HuH-7.5 (cell line): ENCODE results near the gene ABHD11.
A peak's percentile ranks its signal among the peaks of the same experiment; 100 is the strongest.
"Not testable (repeated sequence)": the region's sequence is repeated elsewhere in the genome, so short reads cannot be mapped to it uniquely, and the experiment has no call there.

Experiments
- DNase-seq: peaks from one replicate; pipeline ENCODE4 v3.0.0; 2011; ENCODE audit warnings: low spot score

ABHD11 gene

DNA sequence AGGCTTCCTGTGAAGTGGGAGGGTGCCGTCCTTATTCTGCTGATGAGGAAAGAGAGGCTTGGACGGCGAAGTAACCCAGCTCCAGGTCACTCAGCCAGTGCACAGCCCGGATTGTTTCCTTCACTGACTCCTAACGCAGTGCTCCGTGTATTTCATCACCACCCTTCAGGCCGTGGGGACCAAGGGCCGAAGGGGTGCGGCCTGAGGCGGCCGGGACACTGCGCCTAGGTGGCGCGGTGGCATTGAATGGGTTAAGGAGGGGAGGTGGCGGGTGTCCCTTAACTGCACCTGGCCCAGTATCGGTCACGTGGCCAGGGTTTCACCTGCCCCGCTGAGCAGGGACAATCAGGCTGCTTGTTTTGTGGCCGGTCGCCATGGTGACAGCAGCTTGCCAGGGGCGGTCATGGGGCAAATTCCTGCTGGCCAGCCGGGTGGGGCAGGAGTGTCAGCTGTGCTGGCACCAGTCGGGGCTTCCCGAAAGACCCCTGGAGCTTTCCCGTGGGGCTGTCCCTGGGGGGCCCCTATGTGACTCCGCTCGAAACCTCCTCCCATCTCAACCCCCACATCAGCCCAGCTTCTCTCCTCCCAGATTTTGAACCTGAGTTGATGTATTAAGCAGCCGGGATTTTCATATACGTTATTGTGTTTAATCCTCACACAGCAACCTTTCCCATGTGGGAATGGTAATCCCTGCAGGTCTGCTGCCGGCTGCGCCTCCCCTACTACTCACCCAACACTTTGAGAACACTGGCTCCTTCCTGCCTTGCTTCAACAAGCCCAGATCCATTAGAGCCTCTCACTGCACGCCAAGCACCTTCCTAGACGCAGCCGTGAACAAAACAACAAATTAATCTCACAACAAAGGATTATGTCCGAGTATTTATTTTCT is 4.4 kb upstream of the ABHD11 start:
- DNase-seq = peak; percentile 67

DNA sequence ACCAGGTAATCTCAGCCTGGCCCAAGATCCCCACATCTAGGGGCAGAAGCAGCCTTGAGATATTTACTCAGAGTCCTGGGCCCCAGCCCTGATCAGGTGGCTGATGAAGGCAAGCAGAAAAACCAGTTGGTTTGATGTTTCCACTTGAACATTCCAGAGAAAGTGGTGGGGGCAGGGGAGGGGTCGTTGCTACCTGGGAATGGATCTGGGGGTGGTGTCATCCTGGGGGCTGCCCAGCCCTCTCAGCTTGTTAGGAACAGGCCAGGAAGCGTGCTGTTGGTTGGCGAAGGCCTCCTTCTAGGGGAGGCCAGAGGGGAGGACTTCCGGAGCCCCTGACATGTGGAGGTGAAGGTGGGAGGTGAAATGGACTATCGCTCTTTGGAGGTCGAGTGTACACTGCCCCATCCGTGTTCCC is 3.7 kb upstream of the ABHD11 start:
- DNase-seq = no peak

DNA sequence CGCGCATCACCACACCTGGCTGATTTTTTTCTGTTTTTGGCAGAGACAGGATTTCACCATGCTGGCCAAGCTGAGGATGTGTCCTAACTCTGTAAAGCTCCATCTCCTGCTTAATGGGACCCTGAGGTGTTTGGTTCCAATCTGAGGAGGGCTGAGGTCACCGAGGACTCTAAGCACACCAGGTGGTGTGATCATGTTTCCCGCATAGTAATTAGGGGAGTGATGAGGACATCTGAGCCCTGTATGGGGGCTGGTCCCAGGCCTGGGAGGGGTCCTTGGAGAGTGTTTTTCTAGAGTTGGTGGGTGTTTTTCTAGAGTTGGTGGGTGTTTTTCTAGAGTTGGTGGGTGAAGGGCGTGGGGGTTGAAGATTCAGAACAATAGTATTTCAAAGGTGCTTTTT is 3.0 kb upstream of the ABHD11 start:
- DNase-seq = no peak

DNA sequence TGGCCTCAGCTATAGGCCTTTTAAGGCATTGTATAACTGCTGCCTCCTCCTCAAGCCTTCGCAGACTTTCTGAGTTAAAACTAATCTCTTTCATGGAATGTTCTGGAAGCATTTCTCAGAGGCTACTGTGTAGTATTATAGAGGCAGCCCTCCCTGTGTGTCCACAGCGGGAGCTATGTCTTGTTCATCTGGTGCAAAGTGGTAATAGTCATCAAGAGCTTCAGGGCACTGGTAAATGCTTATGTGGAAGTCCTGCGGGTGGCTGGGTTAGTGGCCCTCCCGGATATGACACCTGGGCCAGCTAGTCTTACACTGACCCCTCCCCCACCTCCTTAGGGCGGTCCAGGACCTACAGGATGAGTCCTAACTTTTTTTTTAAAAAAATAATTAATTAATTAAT is 2.2 kb upstream of the ABHD11 start:
- no peak for DNase-seq

DNA sequence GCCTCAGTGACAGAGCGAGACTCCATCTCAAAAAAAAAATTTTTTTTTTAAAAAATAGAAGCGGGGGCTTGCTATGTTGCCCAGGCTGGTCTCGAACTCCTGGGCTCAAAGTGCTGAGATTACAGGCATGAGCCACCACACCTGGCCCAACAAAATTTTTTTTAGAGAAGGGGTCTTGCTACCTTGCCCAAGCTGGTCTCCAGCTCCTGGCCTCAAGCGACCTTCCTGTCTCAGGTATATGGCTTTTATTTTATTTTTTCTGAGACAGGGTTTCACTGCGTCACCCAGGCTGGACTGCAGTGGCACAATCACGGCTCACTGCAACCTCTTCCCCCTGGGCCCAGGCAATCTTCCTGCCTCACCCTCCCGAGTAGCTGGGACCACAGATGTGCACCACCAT is 1.6 kb upstream of the ABHD11 start:
- no peak for DNase-seq

DNA sequence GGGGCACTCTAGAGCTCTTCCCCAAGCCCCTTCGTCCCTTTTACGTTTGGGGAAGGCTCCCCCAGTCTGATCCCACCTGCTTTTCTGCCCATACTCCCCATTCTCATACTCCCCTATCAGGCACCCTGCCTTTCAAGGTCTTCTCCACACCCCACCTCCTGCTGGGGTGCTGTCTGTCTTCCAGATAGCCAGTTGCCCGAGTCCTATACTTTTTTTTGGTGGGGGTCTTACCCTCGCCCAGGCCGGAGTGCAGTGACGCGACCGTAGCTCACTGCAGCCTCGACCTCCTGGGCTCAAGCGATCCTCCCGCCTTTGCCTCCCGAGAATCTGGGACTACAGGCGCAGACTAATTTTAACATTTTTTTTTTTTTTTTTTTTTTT is 775 bp upstream of the ABHD11 start:
- DNase-seq = no peak

DNA sequence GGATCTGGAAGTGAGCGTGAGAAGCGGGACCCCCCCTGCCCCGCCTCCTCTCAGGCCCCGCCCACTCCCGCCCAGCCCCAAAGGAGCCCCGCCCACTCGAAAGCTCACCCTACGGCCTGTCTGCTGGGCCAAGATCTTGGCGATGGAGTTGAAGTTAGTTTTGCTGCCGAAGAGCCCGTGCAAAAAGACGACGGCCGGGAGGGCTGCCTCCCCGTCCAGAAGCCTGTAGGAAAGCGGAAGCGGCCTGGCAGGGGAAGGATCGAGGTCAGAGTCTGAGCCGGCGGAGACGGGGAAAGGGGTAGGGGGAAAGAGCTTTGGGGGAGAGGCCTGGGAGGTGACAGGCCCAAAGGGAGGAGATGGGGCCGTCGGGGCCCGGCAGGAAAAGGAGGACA is 386 bp downstream of the ABHD11 start:
- DNase-seq = peak; percentile 61

DNA sequence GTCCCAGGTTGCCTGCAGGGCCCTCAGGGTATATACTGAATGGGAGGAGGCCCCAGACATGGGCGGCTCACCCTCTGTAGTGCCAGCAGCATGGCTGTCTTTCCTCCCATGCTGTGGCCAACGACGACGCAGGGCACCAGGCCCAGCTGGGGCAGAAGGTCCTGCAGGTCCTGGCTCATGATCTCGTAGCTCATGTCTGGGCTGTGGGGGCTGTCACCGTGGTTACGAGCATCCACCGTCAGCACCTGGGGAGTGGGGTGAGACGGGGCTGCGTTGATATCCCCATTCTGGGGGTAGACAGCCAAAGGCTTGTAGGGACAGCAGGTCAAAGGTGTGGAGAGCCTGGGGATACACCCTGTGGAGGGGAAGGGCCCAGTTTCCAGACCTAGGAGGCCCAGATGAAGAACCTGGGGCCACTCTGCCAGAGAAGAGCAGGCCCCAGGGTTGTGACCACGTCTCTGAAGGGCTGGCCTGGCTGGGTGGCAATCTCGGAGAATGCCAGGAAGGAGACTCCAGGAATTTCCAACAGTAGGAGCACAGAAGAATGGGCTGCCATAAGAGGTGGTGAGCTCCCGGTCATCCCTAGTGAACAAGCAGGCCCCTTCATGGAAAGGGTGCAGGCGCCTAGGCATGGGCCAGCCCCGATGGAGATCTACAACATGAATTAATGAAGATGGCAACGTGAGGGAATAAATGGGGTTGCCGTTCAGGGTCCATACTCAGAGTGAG is 947 bp downstream of the ABHD11 start:
- no peak for DNase-seq

DNA sequence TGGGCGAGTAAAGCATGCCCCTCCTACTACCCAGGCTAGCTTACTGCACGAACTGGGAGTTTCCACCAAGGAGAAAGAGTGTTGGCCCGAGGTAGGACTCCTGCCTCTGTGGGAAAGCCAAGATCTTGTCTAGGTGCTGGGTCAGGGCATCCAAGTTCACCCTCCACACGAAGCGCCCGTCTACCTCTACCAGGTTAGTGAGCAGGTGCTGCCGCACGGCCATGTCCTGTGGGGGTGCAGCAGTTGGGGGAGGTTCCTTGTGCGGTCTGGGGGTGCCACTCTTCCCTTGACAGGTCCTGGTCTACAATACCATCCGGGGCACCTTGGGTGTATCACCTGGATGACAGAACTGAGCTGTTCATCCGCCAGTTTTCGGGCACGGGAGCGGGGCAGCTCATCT is 1.7 kb downstream of the ABHD11 start:
- no peak for DNase-seq

DNA sequence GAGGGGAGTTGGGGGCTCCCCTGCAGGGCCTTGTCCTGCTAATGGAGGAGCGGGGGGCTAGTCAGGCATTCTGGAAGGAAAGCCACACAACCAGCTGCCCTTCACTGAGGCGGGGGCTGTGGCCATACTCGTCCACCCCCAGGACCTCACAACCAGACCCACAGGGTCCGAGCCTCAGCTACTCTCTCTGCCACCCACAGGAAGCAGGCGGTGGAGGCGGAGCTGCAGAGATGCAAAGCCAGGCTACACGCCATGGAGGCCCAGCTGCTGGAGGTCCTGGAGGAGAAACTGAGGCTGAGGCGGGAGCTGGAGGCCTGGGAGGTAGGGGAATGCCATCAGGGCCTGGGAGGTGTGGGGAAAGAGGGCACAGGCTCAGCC is 3.1 kb downstream of the ABHD11 start:
- DNase-seq = no peak

DNA sequence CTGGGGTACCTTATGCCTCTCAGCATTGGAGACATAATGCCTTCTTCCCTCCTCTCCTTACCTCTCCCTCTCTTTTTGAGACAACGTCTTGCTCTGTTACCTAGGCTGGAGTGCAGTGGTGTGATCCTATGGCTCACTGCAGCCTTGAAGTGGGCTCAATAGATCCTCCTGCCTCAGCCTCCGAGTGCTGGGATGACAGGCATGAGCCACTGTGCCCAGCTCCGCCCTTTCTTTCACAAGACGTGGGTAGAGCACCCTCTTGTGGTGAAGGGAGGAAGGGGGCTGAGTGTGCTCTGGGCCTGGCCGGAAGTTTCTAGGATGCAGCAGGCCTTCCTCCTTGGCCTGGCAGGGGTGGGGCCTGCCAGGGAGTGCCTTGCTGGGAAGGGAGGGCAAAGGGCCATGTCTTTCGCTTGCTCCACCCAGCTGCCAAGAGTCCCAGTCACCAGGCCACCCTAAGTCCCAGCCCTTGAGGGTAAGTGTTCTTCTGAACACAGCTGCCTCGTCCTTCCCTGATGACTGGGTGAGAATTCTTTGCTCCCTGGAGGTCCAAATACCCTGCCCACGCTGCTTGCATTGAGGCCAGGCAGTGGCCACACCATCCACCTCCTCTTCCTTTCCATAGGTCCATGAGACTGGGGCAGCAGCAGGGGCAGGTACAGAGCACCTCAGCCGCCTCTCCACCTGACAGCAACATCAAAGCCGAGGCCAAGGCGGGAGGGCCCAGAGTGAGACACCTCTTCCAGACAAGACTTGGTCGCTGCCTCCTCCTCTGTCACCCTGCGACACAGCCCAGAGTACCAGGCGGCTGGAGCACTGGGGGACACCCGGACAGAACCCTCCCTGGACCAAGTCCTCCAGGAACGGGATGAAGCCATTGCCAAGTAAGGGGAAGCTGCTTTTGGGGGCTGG is 3.7 kb downstream of the ABHD11 start:
- DNase-seq = peak; percentile 68

DNA sequence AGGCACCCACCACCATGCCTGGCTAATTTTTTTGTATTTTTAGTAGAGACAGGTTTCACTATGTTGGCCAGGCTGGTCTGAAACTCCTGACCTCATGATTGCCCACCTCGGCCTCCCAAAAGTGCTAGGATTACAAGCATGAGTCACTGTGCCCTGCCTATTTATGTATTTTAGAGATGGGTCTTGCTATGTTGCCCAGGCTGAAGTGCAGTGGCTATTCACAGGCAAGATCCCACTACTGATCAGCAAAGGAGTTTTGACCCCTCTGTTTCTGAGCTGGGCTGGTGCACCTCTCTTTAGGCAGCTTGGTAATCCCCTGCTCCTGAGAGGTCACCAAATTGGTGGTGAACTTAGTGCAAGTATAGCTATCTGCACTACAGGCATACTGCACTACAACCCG is 6.2 kb downstream of the ABHD11 start:
- DNase-seq = no peak

DNA sequence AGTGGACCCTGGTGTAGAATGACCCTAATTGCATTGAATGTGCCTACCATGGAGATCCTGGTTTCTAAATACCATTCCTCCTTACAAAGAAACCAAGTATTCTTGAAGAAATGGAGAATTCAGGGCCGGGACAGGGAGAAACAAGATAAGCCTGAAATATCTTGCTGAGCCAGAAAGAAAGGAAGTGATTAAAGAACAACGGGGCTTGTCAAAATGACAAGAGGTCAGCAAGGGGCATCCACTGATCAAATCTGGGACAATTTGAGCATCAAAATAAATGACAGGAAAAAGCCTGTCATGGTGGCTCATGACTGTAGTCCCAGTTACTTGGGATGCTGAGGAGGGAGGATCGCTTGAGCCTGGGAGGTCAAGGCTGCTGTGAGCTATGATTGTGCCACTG is 8.1 kb downstream of the ABHD11 start:
- no peak for DNase-seq

DNA sequence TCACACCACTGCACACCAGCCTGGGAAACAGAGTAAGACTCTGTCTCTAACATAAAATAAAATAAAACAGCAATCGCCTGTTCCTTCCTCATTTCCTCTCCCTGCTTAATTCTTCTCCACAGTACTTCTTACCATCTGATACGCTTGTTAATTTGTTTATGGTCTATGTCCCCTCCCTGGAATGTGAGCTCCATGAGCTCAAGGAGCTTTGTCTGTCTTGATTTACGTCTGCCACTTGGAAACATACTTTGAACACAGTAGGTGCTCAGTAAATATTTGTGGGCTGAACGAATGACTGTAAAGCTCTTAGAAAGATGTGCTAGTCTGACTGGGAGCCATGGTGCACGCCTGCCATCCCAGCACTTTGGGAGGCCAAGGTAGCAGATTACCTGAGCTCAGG is 10.1 kb downstream of the ABHD11 start:
- no peak for DNase-seq

DNA sequence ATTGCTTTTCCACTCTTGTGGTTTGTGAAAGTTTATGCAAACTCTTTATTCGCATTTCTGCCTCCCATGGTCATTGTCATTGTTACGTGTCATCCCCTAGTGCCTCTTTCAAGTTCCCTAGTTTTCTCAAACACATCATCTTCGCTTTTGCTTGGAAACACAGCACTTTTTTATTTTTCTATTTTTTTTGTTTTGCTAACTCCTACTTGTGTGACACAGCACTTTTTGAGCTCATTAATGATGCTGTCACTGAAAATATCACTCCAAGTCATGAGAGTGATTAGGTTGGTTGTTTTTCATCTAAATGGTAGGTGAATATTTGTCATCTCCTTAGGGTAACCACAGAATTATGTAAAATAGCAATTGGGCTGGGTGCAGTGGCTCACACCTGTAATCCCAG is 10.7 kb downstream of the ABHD11 start:
- DNase-seq = no peak

DNA sequence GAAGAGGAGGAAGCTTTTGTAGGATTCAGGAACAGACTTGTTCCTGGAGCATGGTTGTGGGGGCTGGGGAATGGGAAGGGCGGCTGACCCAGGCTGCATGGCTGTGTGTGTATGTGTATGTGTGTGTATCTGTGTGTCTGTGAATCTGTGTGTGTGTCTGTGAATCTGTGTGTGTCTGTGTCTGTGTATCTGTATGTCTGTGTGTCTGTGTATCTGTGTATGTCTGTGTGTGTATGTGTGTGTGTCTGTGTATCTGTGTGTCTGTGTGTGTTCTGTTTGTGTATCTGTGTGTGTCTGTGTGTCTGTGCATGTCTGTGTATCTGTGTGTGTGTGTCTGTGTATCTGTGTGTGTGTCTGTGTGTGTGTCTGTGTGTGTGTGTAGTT is 12.5 kb downstream of the ABHD11 start:
- no peak for DNase-seq

DNA sequence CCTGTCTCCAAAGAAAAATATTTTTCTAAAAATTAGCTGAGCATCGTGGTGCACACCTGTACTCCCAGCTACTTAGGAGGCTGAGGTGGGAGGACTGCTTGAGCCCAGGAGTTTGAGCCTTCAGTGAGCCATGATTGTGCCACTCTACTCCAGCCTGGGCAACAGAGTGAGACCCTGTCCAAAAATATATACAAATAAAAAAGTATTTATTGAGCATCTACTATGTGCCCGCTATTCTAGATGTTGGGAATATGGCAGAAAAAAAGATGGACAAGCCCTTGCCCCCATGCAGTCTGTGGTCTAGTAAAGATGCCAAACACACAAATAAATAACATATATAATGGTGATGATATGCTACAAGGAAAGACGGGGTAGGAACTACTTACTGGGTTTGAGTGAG is 14.8 kb downstream of the ABHD11 start:
- no peak for DNase-seq

DNA sequence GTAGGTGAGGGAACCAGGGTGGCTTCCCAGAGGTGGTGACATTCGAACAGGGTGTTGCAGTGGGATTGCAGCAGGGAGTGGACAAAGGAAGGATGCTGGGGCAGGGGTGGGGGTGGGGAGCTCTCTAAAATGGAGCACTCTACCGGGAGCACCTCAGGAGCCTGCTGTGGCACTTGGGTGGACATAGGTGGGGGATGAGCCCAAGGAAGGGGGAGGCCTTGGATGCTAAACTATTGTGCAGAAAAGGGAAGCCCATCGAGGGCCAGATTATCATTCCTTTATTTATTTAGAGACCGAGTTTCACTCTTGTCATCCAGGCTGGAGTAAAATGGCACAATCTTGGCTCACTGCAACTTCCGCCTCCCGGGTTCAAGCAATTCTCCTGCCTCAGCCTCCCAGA is 15.8 kb downstream of the ABHD11 start:
- no peak for DNase-seq

DNA sequence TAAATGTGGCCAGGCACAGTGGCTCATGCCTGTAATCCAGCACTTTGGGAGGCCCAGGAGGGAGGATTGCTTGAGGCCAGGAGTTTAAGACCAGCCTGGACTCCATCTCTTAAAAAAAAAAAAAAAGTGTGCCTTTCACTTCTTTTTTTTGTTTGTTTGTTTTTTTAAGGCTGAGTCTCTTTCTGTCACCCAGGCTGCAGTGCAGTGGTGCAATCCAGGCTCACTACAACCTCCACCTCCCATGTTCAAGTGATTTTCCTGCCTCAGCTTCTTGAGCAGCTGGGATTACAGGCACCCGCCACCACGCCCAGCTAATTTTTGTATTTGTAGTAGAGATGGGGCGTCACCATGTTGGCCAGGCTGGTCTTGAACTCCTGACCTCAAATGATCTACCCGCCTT is 16.4 kb downstream of the ABHD11 start:
- not testable (repeated sequence) for DNase-seq

DNA sequence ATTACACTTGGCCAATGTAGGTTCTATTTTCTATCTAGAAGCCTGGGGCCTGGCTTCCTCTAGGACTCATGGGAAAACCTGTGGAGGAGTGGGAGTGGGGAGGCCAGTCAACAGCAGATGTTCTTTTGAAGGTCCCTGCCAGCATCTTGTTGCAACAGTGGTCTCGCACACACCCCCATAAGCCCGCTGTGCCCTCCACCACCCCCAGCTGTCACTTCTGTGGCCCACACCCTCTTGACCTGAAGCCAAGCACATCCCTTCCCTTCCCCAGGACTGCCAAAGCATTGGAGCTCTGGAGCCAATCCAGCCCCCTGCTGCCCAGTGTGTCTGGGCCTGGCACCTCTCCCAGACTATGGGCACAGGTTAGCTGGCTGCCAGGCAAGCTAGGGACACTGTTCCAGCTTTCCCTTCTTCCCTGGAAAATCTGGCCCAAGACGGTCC is 17.2 kb downstream of the ABHD11 start:
- no peak for DNase-seq

DNA sequence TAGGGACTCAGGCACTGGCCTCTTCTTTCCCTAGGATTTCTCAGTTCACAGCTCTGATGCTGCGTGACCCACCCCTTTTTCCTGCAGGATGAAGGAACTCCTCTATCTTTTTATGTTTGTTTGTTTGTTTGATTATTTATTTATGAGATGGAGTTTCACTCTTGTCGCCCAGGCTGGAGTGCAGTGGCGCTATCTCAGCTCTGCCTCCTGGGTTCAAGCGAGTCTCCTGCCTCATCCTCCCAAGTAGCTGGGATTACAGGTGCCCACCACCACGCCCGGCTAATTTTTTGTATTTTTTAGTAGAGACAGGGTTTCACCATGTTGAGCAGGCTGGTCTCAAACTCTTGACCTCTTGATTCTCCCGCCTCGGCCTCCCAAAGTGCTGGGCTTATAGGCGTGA is 18.2 kb downstream of the ABHD11 start:
- DNase-seq = not testable (repeated sequence)

DNA sequence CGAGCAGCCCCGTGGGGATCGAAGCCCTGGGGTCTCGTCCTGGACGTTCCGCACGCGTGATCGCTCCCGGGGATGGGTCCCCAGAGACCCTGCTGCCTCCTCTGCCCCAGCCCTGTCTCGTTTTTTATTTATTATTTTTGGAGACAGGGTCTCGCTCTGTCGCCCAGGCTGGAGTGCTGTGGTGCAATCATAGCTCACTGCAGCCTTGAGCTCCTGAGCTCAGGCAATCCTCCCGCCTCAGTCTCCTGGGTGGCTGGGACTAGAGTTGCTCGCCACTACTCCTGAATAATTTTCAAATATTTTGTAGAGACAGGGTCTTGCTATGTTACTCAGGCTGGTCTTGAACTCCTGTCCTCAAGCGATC is 18.8 kb downstream of the ABHD11 start:
- no peak for DNase-seq
